ENCODE results near the gene CACNA1H. TPM values are rescaled to one million over a fixed set of nuclear protein-coding genes. Genes with fewer than 3 reads are reported as not detected.
"Not testable (repeated sequence)": the region's sequence is repeated elsewhere in the genome, so short reads cannot be mapped to it uniquely, and the experiment has no call there.

Gene CACNA1H
- polyA plus RNA-seq, 6 donors from 2014 or later, result not detected

DNA sequence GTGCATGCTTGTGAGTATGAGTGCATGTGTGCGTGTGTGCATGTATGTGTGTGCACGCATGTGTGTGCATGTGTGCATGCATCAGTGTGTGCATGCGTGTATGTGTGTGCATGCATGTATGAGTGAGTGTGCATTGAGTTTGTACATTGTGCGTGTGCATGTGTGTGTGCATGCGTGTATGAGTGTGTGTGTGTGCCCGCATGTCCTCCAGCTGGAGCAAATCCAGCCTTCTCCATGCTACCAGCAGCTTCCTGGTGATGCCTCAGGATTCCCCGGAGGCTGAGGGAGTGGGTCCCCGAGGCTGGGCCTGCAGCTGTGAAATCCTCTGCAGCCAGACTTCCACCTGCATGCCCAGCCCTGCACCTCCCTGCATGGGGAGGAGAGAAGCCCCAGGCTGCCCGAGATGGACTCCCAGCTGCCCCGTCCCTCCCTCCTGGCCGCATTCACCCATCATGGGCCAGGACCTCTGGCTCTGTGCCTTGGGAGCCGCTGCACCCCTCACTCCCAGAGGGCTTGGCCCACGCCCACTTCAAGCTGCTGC, 112.3 kb downstream of the CACNA1H start:
- Mint-ChIP-seq H3K36me3 (no peaks in the 10 kb centered on the region), H3K9me3 (peaks cover 0 to 5% (median 0%) of the 10 kb centered on the region in 7 donors), H3K4me1 (peaks cover 0 to 4% (median 1%) of the 10 kb centered on the region in 3 donors), H3K27ac (no peak overlapping the region), H3K4me3 (peak overlapping the region in 1 of 8 donors; percentile 42), H3K27me3 (peaks cover 18 to 36% (median 25%) of the 10 kb centered on the region in 3 donors)
- no peak for DNase-seq
- no peak for ATAC-seq (ENCODE audit: low read depth in 2 of 2)

DNA sequence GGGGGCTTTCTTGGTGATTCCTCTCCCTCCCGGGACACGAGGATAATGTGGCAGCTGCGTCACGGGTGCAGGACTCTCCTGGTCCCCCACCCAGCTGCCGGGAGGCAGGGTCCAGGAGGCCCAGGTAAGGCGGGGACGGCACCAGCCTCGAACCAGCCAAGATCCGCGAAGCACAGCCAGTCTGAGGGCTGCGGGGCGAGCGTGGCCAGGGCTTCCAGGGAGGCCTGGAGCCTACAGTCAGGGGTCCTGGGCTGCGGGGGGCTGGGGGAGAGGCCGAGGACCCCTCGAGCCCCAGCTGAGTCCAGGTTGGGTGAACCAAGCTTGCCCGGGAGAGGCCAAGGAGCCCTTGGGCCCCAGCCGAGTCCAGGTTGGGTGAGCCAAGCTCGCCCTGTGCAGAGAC, 112.9 kb downstream of the CACNA1H start:
- ATAC-seq (ENCODE audit: low read depth in 2 of 2) (no peak), DNase-seq (no peak)
- H3K27ac Mint-ChIP-seq, result no peak overlapping the region
- H3K36me3 Mint-ChIP-seq, result no peaks in the 10 kb centered on the region
- H3K4me1 Mint-ChIP-seq, result peaks cover 0 to 4% (median 0%) of the 10 kb centered on the region in 3 donors
- peaks cover 21 to 35% (median 25%) of the 10 kb centered on the region in 3 donors for H3K27me3 Mint-ChIP-seq
- no peak overlapping the region for H3K4me3 Mint-ChIP-seq
- peaks cover 0 to 5% (median 0%) of the 10 kb centered on the region in 7 donors for H3K9me3 Mint-ChIP-seq

GRCh38 chr16:1269418-1269817, 116.5 kb downstream of the CACNA1H start:
- H3K4me3 Mint-ChIP-seq; H3K36me3 Mint-ChIP-seq; DNase-seq; H3K9me3 Mint-ChIP-seq; ATAC-seq (ENCODE audit: low read depth in 2 of 2); H3K4me1 Mint-ChIP-seq: not testable (repeated sequence)
- Mint-ChIP-seq H3K27me3 (peaks cover 18 to 40% (median 36%) of the 10 kb centered on the region in 3 donors), H3K27ac (peak overlapping the region in 1 of 6 donors; percentile 34)

DNA sequence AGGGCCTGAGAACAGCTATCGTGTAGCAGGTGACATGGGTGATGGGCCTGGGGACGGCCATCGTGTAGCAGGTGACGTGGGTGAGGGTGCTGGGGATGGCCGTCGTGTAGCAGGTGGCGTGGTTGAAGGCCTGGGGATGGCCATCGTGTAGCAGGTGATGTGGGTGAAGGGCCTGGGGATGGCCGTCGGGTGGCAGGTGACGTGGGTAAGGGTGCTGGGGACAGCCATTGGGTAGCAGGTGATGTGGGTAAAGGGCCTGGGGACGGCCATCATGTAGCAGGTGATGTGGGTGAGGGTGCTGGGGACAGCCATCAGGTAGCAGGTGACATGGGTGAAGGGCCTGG, 118.4 kb downstream of the CACNA1H start:
- Mint-ChIP-seq H3K4me3 (no peak overlapping the region), H3K27me3 (peaks cover 19 to 55% (median 53%) of the 10 kb centered on the region in 3 donors), H3K9me3 (peaks cover 0 to 3% (median 0%) of the 10 kb centered on the region in 7 donors), H3K4me1 (peaks cover 0 to 7% (median 3%) of the 10 kb centered on the region in 3 donors), H3K27ac (peak overlapping the region in 1 of 6 donors; percentile 33), H3K36me3 (peaks cover 0 to 8% of the 10 kb centered on the region in 2 donors)
- DNase-seq (no peak), ATAC-seq (ENCODE audit: low read depth in 2 of 2) (no peak)

Other genes starting within 250 kb of the CACNA1H start
- 10 to 100 TPM in 5 of 6 donors, 1 to 10 TPM in 1; 8.2 to 19.6 (median 13.2) TPM for gene LMF1, start 182.1 kb upstream of the CACNA1H start, polyA plus RNA-seq (ENCODE audit: low read depth in 6 of 6)
- gene SOX8, start 171.3 kb upstream of the CACNA1H start, polyA plus RNA-seq (ENCODE audit: low read depth in 6 of 6), result not detected
- not detected for gene SSTR5, start 80.4 kb upstream of the CACNA1H start, polyA plus RNA-seq (ENCODE audit: low read depth in 6 of 6)
- gene C1QTNF8, start 56.9 kb upstream of the CACNA1H start, polyA plus RNA-seq (ENCODE audit: low read depth in 6 of 6), result not detected
- gene TPSG1, start 72.2 kb downstream of the CACNA1H start, polyA plus RNA-seq (ENCODE audit: low read depth in 6 of 6), result not detected
- not detected for gene TPSB2, start 77.1 kb downstream of the CACNA1H start, polyA plus RNA-seq (ENCODE audit: low read depth in 6 of 6)
- not detected for gene TPSAB1, start 87.6 kb downstream of the CACNA1H start, polyA plus RNA-seq (ENCODE audit: low read depth in 6 of 6)
- not detected for gene TPSD1, start 103.0 kb downstream of the CACNA1H start, polyA plus RNA-seq (ENCODE audit: low read depth in 6 of 6)
- 100 to 1,000 TPM in 5 of 6 donors, 10 to 100 TPM in 1; 99.5 to 121 (median 114) TPM for gene UBE2I, start 156.5 kb downstream of the CACNA1H start, polyA plus RNA-seq (ENCODE audit: low read depth in 6 of 6)
- gene BAIAP3, start 180.5 kb downstream of the CACNA1H start, polyA plus RNA-seq (ENCODE audit: low read depth in 6 of 6), result 1 to 10 TPM in 1 of 6 donors, under 1 TPM in 4, not detected in 1; 0.20 to 1.3 (median 0.67) TPM
- gene TSR3, start 198.8 kb downstream of the CACNA1H start, polyA plus RNA-seq (ENCODE audit: low read depth in 6 of 6), result 100 to 1,000 TPM in 3 of 6 donors, 10 to 100 TPM in 3; 87.9 to 103 (median 99.1) TPM
- gene GNPTG, start 198.8 kb downstream of the CACNA1H start, polyA plus RNA-seq (ENCODE audit: low read depth in 6 of 6), result 10 to 100 TPM; 39.7 to 52.1 (median 44.6) TPM

All from naive B cell (primary cell).